GM19438 (cell line): ENCODE data around the gene FADS2.

Source experiments
- ATAC-seq: cut with Tn5 transposase; IDR thresholded peaks from one replicate; pipeline ENCODE4 v1.9.1; 2021; ENCODE audit warnings: low read depth; ENCODE audit not compliant: unreplicated experiment

The FADS2 gene

DNA sequence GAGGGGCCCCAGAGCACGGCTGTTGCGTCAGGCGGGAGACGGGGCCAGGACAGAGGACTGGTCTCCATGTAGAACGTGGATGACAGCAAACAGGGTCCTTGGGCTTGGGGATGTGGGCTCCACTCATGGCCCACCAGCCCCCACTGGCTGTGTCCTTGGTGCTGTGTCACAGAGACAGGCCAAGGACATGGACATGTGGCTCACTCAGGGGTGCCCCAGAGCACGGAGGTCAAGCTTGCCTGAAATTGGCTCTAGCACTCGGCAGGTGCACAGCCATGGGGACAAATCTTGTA lies 14.4 kb downstream of the FADS2 start:
- ATAC-seq, result no peak

DNA sequence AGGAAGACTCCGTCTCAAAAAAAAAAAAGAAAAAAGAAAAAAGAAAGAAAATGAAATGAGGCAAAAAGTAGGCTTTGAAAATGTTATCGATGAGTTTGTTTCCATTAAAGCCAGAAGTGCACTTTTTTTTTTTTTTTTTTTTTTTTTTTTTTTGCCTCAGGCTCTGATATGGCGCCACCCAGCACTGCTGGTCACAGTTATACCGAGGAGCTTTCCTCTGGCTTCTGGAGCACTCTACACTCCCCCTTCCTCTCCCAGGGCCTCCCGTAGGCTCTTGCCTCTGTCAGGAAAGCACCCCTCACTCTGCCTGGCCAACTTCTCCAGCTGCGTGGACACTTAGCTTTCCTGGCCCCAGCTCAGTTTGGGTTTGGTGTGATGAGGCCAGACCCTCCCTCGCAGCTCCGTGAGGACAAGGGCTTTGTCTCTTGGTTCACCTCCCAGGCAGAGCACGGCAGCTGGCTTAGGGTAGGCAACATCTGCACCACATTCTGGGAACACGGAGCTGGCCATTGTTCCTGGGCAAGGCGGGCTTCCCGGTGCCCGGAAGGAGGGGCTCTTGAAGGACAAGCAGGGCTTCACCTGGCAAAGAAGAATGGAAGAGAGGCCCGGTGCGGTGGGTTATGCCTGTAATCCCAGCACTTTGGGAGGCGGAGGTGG lies 16.9 kb downstream of the FADS2 start:
- ATAC-seq, result no peak

DNA sequence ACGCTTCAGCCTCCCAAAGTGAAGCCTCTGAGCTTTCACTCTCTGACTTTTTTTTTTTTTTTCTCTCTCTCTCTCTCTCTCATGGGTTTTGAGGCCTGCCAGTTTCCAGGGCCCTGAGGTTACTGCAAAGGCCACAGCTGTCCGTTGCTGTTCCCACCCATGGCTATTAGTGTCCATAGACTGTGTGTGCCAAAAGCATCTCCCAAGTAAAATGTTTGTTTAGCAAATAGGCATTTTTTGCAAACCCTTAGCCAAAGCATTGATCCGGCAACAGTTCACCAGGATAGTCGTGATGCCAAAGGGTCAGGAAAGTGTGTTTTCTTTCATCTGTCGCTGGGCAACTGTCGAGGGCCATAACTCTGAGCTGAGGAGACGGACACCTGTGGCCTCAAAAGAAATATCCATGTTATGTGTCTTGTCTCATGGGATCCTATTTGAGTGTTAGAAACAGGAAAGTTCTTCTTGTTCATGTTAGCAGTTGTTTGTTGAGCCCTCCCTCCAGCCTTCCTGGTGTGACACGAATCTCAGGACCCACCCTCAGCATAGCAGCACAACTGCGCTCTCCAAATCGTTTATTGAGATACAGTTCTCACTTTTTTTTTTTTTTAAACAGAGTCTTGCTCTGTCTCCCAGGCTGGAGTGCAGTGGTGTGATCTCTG lies 18.4 kb downstream of the FADS2 start:
- ATAC-seq, result no peak

DNA sequence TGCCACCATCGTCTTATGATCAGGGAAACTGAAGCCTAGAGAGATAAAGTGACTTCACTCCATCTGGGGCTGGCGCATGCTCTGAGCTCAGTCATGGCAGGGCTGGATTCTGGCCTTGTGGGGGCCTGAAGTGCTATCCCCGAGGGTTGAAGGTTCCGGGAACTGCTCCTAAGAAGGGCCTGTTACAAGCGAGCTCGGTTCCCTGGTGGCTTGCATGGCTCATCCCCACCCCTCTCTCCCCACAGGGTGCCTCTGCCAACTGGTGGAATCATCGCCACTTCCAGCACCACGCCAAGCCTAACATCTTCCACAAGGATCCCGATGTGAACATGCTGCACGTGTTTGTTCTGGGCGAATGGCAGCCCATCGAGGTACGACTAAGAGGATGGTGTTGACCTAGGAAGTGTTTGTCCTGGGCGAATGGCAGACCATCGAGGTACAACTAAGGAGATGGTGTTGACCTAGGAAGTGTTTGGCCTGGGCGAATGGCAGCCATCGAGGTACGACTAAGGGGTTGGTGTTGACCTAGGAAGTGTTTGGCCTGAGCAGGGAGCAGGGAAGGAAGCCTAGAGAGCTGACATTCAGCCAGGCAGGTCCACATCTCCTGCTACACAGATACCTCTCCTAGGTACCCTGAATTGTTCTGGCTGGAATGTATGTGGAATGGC lies 19.9 kb downstream of the FADS2 start:
- ATAC-seq, result no peak

DNA sequence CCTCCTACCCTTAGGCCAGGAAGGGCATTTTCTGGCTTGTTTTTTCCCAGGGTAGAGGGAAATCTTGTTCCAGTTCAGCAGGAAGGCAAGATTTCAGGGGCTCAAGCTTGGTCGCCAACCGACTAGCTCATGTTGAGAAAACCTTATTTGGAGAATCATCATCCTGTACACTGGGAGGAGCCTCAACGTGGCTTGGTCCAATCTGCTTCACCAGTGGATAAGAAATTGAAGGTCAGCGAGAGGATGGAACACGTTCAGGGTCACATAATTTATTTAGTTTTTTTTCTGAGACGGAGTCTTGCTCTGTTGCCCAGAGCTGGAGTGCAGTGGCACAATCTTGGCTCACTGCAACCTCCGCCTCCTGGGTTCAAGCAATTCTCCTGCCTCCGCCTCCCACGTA lies 20.5 kb downstream of the FADS2 start:
- ATAC-seq, result no peak

DNA sequence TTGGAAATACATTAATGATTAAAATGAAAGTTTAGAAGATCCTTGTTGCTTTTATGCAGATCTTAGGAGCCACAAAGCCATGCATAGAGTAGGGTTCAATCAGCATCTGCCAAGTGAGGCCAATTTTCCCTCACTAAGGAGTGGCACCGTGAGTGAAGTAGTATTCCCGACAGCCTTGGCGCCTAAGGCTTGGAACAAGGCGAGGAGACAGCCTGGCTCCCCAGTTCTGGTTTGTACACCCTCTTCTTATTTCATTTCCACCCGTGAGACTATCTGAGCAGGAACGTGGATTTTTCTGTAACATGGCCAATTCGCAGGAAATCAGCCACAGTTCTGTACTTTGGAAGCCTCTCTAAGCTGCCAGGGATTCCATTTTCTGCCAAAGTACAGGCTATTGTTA lies 22.6 kb downstream of the FADS2 start:
- ATAC-seq, result no peak

DNA sequence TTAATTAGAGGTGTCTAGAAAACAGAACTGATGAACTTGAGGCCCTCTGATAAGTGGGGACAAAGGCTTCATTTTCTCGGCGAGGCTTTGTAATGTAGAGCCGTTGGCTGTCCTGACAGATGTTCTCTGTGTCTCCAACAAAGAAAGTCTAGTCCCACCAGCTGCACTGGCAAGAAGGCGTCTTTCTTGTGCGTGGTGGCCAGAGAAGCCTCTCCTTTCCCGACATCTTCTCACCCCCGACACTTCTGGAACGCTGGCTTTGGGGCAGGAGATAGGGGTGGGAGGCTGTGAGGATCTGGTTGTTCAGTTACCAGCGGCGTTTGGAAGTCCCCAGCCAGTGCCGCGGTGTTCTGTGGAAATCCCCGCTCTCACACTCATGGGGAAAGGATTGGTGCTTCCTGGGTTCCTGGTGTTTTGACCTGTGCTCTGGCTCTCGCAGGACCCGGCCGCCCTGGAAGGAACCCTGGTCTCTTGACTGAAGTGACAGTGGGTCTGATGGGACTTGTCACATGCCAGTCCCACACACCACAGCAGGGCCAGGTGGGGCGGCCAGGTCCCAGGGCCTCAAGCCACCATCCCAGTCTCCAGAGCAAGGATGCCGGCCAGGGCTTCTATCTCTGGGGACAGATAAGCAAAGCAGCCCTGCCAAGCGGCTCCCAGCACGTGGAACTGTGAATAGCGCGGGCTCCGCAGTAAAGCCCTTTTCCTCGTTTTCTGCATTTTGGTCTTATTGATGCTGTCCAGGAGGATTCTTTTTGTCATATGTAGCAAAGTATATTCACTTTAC lies 23.2 kb downstream of the FADS2 start:
- ATAC-seq, result no peak

DNA sequence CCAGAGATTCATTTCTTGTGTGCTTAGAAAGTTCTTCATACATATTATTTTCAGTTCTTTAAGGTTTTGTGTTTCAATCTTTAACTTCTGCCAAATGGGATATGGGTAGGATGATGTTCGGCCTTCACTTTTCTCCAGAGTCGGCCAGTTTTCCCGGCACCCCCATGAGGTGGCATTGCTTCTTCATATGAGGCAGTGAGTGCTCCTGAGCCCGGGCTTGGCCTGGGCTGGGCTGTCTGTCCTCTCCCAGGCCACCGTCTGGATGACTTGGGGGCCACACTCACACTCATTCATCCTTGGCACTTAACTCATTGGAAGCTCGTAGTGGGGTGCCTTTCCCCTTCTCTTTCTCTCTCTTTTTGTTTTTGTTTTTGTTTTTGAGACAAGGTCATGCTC lies 23.8 kb downstream of the FADS2 start:
- ATAC-seq, result no peak

DNA sequence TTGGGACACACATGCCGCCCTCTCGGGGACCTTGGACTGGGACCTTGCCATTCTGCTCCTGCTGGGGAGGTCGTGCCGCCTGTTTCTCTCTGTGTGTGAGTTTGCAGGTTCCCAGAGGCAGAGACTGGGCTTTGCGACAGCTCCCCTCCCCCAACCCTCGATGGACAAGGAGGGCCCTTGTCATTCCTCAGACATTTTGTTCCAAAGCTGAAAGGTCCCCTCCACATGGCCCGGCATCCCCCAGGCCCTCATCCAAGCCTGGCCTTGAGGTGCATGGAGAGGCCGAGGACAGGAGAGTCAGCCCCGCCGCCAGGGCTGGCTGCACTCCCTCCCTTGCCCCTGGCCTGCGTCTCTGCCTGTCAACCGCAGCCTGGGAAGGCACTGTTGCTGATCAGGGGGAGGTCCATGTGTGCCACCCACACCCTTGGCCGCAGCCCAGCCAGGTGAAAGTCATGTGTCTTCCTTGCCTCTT lies 25.6 kb downstream of the FADS2 start:
- no peak for ATAC-seq

DNA sequence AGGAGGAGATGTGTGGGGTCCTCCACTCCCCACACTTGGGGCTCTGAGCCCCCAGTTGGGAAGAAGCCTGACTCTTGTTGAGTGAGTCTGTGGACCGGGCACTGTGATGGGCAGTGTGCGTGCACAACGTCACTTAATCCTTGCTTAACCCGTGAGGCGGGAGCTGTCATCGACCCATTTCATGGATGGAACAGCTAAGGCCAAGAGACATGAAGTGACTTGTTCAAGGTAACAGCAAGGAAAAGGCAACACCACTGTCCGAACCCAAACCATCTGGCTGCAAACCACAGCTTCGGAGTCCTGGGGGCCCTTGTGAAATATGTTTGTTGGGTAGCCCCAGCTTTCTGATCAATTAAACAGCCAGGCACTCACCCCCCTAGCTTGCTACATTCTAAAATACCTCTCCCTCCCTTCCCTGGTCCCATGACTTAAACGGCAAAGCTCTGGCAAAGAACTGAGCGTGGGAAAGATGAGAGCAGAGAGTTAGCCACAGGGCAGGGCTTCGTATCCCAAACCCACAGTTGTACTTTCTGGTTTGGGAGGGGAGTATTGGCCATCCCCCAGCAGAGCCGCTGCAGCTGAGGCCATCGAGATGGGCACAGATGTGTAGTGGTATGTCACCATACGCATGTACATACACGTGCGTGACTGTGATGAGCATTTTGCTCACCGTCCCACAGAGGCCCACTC lies 26.3 kb downstream of the FADS2 start:
- ATAC-seq, result no peak

DNA sequence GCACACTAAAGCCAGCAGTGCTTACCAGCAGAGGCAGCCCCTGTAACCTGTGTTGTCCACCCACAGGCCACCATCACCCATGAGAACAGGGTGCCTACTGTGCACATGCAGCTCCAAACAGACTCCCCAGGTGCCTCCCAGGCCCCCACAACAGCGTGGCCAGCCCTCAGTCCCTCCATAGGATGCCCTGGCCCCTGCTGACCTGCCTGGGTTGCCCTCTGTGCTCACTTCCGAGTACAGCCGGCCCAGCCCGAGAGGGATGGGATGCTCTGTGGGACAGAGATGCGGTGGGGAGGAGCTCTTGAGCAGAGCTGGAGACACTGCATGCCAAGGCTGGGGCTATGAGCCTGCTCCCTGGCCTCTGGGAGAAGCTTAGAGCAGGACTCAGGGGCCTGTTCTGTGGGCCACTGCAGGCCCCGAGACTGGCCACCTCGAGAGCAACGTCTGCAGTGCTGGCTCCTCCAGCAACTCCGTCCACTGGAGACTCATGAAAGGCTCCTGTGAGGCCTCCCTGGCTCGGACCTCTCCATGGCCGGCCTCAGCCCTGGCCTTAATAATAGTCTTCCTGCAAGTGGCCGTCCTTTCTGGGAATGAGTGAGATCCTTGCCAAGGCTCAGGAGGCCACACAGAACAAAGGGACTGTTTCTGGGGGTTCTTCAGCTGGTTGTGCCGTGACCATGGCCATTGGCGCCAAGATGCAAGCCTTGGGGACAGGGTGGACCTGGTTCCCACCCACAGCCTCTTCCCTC lies 27.0 kb downstream of the FADS2 start:
- no peak for ATAC-seq

DNA sequence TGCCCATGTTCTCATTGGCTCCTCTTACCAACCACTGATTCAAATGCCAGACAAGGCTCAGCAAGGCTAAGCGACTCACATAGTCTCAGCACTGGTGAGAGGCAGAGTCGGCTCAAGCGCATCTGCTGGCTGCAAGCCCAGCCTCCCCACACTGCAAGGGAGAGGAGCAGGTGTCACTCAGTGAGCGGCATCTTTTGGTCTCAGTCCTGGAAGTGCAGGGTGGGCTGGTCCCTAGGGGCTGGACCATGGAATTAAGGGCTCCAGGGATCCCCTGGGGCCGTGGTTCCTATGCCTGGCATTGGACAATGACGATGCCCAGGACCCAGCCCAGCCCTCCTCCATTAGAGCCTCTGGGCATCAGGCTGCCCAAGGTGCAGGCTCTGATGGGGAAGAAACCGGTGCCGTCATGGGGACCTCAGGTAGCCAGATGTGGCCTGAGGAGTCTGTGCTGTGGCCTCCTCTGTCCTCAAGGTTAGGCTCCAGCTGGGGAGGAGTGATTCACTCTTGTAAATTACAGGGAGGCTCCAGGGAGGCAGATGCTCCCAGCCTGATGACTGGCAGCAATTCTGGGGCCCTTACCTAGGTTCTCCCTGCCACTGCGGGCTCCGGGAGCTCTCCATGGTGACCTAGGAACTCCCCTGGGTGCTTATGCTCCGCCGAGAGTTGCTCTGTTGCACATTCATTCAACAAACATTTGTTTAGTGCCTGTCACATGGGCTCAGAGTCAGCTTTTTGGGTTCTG lies 28.0 kb downstream of the FADS2 start:
- no peak for ATAC-seq

DNA sequence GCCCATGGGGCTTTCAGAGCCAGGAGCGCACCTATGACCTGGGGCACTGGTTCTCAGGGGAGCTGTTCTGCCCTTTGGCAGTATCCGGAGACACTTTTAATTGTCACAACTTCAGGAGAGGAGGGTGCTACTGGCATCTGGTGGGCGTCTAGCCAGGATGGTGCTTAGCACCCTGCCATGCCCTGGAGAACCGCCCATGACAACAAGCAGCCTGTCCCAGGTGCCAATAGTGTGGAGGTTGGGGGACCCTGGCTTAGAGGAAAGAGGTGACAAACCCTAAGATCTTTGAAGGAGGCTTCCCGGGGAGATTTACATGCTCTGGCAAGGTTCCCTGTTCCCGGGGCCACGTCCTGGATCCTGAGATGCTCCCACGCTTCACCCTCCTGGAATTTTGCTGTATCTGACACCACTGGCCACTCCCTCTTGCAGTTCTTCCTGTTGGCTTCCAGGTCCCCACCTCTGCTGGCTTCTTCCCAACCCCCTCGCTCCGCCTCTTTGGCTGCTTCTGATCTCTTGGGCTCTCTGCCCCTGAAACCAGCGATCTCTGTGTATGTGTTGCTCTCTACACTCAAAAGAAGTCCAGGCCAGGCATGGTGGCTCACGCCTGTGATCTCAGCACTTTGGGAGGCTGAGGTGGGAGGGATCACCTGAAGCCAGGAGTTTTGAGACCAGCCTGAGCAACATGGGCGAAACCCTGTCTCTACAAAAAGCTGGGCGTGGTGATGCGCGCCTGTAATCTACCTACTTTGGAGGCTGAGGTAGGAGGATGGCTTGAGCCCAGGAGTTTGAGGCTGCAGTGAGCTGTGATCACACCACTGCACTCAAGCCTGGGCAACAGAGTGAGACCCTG lies 32.2 kb downstream of the FADS2 start:
- ATAC-seq, result no peak

DNA sequence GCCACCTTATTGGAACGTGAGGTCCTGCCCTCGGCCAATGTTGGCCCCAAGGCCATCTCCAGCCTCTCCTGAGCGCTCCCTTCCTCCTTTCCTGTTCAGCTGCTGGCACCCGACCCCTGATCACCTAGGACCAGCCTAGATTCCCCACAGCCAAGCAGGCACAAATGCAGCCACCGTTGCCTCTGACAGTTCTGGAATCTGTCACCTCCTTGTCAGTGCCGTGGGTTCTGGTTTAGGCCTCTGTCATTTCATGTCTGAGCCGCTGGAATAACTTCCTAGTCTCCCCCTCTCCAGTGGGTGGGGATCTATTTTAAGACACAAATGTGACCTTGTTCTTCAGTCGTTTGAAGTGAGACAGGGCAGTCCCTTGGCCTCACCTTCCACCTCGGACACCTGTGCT lies 33.5 kb downstream of the FADS2 start:
- ATAC-seq, result no peak

DNA sequence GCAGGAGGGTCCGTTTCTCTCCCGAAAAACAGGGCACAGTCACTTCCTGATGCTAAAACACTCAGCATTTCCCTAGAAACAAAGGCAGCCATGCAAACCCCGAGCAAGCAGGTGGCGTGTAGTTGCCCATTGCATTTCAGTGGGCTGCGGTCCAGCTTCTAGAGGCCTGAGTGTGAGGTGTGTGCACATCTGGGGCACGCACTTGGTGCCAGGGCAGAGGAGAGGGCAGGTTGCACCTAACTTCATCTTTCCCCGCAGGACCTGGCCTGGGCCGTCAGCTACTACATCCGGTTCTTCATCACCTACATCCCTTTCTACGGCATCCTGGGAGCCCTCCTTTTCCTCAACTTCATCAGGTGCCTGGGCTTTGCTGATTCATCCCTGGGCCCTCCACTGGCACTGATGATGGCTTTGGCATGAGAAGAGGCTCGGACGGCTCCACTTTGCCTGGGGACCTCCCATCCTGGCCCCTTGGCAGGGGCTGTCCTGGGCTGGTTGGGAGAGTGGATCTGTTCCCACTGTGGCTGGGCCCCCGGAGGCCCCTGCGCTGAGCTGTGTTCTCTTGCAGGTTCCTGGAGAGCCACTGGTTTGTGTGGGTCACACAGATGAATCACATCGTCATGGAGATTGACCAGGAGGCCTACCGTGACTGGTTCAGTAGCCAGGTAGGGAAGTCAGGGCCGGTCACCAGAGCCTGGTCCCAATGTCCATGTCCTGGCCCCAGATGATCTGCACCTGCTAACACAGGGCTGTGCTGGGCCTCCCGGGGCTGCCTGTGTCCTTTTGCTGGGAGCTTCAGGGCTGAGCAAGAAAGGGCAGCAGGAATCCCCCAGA lies 34.8 kb downstream of the FADS2 start:
- ATAC-seq, result no peak

DNA sequence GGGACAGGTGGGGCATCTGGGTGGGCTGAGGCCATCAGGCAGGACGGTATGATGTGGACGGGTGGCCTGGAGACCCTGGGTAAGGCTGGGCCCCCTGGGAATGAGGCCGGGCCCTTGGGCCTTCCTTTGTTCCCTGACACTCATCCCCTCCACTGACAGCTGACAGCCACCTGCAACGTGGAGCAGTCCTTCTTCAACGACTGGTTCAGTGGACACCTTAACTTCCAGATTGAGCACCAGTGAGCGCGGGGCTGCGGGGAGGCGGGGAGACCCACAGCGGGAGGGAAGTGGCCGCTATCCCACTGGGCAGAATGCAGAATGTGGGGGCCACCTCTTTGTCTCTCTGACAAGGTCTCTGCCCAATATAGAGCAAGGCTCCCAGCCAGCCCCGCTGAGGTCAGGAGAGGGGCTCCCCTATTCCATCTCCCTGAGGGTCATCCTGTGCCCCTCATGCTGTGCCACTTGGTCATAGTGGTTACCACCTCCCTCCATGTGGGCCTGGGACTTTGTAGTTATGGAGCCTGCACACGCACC lies 35.5 kb downstream of the FADS2 start:
- no peak for ATAC-seq
